Large intestine (tissue), 3 donors: ENCODE results near the gene DPY30. TPM values are rescaled to one million over a fixed set of nuclear protein-coding genes. Genes with fewer than 3 reads are reported as not detected.

Experiments
- DNase-seq, 2 donors: peaks; one replicate each; pipeline versions ENCODE4 v3.0.0 to v3.0.0-alpha.2; 2013
- H3K27ac ChIP-seq: one replicate; pipeline ENCODE4 v1.5.1; 2013; ENCODE audit warnings: low read length
- H3K27me3 ChIP-seq: 2 replicates; pipeline ENCODE4 v1.6.1; 2013; ENCODE audit warnings: low read length; ENCODE audit not compliant: control insufficient read depth, insufficient read depth
- H3K36me3 ChIP-seq: 2 replicates; pipeline ENCODE4 v1.6.1; 2013; ENCODE audit warnings: low read length; ENCODE audit not compliant: control insufficient read depth, insufficient read depth
- H3K4me1 ChIP-seq: one replicate; pipeline ENCODE4 v1.6.1; 2013; ENCODE audit warnings: low read length; ENCODE audit not compliant: control insufficient read depth, insufficient read depth
- H3K4me3 ChIP-seq: one replicate; pipeline ENCODE4 v1.5.1; 2013; ENCODE audit warnings: low read length
- H3K9me3 ChIP-seq: one replicate; pipeline ENCODE4 v1.6.1; 2013; ENCODE audit warnings: mild to moderate bottlenecking, low read depth, low read length, moderate library complexity; ENCODE audit not compliant: control insufficient read depth
- WGBS: methylation state at CpG from one replicate; pipeline ENCODE4 v1.1.5; 2013; ENCODE audit warnings: low lambda C conversion rate; ENCODE audit not compliant: insufficient coverage; 5-methylcytosine and 5-hydroxymethylcytosine counted together
- polyA plus RNA-seq: library from polyadenylated mRNA; unstranded; fragments of 120-200 nt; gene quantifications from one replicate; pipeline ENCODE4 v1.2.1, GENCODE V29; 2013

Gene DPY30
- polyA plus RNA-seq, 1 donor, result 93.1 TPM

DNA sequence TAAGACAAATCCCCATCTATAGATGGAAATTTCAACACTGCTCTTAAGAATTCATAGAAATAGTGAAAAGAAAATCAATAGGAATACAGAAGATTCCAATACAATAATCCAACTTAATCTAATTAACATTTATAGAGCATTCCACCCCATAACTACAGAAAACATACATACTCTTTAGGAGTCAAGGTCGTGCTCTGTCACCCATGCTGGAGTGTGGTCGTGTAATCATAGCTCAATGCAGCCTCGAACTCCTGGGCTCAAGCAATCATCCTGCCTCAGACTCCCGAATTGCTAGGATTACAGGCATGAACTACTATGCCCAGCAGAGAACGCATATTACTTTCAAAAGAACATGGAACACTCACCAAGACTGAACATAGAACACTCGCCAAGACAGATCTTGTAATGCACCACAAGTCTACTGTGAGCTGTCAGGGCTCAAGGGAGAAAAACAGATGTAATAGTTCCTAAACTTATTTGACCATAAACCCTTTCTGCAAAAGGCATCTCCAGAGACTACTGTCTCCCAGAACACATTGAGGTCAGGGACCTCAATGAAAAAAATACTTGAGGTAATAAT, 42.9 kb downstream of the DPY30 start:
- peaks cover 3% of the 10 kb centered on the region for H3K4me1 ChIP-seq
- WGBS, result no CpG with 5 or more reads among the region's 6 CpGs
- no peak overlapping the region for H3K27ac ChIP-seq
- no peak for DNase-seq
- peaks cover 2% of the 10 kb centered on the region for H3K9me3 ChIP-seq
- no peaks in the 10 kb centered on the region for H3K36me3 ChIP-seq
- H3K4me3 ChIP-seq, result no peak overlapping the region
- H3K27me3 ChIP-seq, result no peaks in the 10 kb centered on the region

DNA sequence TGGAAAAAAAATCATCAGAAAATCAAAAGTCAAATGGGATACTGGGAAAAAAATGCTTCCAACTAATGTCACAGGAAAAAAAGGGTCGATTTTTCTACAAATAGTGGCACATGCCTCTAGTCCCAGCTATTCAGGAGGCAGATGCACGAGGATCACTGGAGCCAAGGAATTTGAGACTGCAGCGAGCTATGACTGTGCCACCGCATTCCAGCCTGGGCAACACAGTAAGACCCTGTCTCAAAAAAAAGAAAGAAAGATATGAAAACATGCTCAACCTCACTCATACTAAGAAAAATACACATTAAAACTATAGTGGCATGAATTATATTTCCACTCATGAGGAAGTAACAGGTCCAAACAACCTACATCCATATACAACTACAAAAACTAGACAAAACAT, 46.7 kb downstream of the DPY30 start:
- no CpG with 5 or more reads among the region's 4 CpGs for WGBS
- peaks cover 3% of the 10 kb centered on the region for H3K4me1 ChIP-seq
- H3K4me3 ChIP-seq, result no peak overlapping the region
- peaks cover 2% of the 10 kb centered on the region for H3K9me3 ChIP-seq
- H3K36me3 ChIP-seq, result no peaks in the 10 kb centered on the region
- no peaks in the 10 kb centered on the region for H3K27me3 ChIP-seq
- H3K27ac ChIP-seq, result no peak overlapping the region
- no peak for DNase-seq

DNA sequence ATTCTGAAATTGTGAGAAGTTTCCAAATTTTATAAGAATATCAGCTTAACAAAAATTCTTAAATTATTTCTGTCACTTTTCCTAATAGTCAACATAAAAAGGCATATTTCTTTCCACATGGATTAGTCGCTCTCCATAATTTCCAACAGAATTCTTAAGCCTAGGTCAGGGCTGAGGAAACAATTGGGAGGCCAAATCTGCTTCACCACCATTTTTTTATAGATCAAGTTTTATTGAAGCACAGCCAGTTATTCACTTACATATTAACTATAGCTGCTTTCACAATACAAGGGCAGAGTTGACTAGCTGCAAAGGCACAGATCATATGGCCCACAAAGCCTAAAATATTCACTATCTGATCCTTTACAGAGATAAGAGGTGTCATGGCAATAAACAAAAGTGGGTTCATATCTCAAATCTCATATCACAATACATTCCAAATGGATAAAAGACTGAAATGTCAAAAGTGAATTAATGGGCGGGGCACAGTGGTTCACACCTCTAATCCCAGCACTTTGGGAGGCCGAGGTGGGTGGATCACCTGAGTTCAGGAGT, 47.5 kb downstream of the DPY30 start:
- Histone ChIP-seq H3K4me3 (no peak overlapping the region), H3K27me3 (no peaks in the 10 kb centered on the region), H3K4me1 (peaks cover 3% of the 10 kb centered on the region), H3K27ac (no peak overlapping the region), H3K36me3 (no peaks in the 10 kb centered on the region), H3K9me3 (peaks cover 2% of the 10 kb centered on the region)
- WGBS, result 90% methylated on average over 1 of the region's 3 CpGs
- peak in 1 of 2 donors; percentile 45 for DNase-seq

GRCh38 chr2:31989946-31990345, 49.7 kb downstream of the DPY30 start:
- 83% methylated on average over 1 of the region's 4 CpGs for WGBS
- DNase-seq, result no peak
- Histone ChIP-seq H3K27ac (no peak overlapping the region), H3K27me3 (no peaks in the 10 kb centered on the region), H3K9me3 (no peaks in the 10 kb centered on the region), H3K4me3 (no peak overlapping the region), H3K4me1 (peaks cover 3% of the 10 kb centered on the region), H3K36me3 (no peaks in the 10 kb centered on the region)

GRCh38 chr2:31987454-31988220, 52.0 kb downstream of the DPY30 start:
- H3K36me3 ChIP-seq, result no peaks in the 10 kb centered on the region
- no peak for DNase-seq
- H3K4me3 ChIP-seq, result no peak overlapping the region
- peaks cover 3% of the 10 kb centered on the region for H3K4me1 ChIP-seq
- 100% methylated on average over 2 of the region's 2 CpGs for WGBS
- H3K27ac ChIP-seq, result no peak overlapping the region
- H3K9me3 ChIP-seq, result peaks cover 2% of the 10 kb centered on the region
- no peaks in the 10 kb centered on the region for H3K27me3 ChIP-seq

GRCh38 chr2:31986906-31987305, 52.7 kb downstream of the DPY30 start:
- H3K4me3 ChIP-seq, result no peak overlapping the region
- H3K27ac ChIP-seq, result no peak overlapping the region
- H3K9me3 ChIP-seq, result peaks cover 2% of the 10 kb centered on the region
- DNase-seq, result no peak
- no peaks in the 10 kb centered on the region for H3K27me3 ChIP-seq
- no peaks in the 10 kb centered on the region for H3K36me3 ChIP-seq
- WGBS, result 93% methylated on average over 3 of the region's 3 CpGs
- peaks cover 1% of the 10 kb centered on the region for H3K4me1 ChIP-seq

- Histone ChIP-seq H3K4me1 (no peaks in the 10 kb centered on the region), H3K9me3 (peaks cover 2% of the 10 kb centered on the region), H3K36me3 (no peaks in the 10 kb centered on the region), H3K4me3 (no peak overlapping the region), H3K27ac (no peak overlapping the region), H3K27me3 (no peaks in the 10 kb centered on the region)
- WGBS, result no CpG with 5 or more reads among the region's 5 CpGs
- no peak for DNase-seq
These were observed 55.7 kb downstream of the DPY30 start for GRCh38 chr2:31983762-31984467.

GRCh38 chr2:31980674-31981356, 58.8 kb downstream of the DPY30 start:
- peak; percentile 13 to 31 for DNase-seq
- Histone ChIP-seq H3K27ac (no peak overlapping the region), H3K4me1 (no peaks in the 10 kb centered on the region), H3K9me3 (peaks cover 2% of the 10 kb centered on the region), H3K27me3 (no peaks in the 10 kb centered on the region), H3K4me3 (no peak overlapping the region), H3K36me3 (no peaks in the 10 kb centered on the region)
- WGBS, result no CpG with 5 or more reads among the region's 6 CpGs

DNA sequence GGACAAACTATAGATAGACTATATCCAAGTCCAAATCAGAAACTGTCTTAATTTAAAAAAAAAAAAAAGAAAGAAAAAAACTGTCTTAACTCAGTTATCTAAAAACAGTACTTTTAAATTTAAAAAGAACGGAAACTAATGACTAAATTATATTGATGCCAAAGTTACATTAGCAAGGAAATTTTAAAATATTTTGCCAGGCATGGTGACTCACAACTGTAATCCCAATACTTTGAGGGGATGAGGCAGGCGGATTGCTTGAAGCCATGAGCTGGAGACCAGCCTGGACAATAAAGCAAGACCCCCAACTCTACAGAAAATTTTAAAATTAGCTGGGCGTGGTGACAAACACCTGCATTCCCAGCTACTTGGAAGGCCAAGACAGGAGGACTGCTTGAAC, 59.6 kb downstream of the DPY30 start:
- H3K4me3 ChIP-seq, result no peak overlapping the region
- H3K9me3 ChIP-seq, result peaks cover 2% of the 10 kb centered on the region
- H3K36me3 ChIP-seq, result no peaks in the 10 kb centered on the region
- no peaks in the 10 kb centered on the region for H3K27me3 ChIP-seq
- DNase-seq, result no peak
- H3K4me1 ChIP-seq, result no peaks in the 10 kb centered on the region
- no peak overlapping the region for H3K27ac ChIP-seq
- 100% methylated on average over 1 of the region's 3 CpGs for WGBS

DNA sequence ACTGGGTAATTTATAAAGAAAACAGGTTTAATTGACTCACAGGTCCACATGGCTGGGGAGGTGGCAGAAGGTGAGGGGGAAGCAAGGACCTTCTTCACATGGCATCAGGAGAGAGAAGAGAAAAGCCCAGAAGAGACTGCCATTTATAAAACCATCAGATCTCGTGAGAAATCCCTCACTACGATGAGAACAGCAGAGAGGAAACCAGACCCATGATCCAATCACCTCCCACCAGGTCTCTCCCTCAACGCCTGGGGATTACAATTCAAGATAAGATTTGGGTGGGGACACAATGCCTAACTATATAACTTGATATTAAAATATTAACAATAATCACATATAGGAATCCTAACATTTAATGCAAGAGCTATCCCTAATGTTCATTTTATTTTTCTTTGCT, 60.6 kb downstream of the DPY30 start:
- no peak for DNase-seq
- no peaks in the 10 kb centered on the region for H3K36me3 ChIP-seq
- no peaks in the 10 kb centered on the region for H3K27me3 ChIP-seq
- no peak overlapping the region for H3K4me3 ChIP-seq
- H3K9me3 ChIP-seq, result no peaks in the 10 kb centered on the region
- H3K4me1 ChIP-seq, result no peaks in the 10 kb centered on the region
- H3K27ac ChIP-seq, result no peak overlapping the region
- WGBS, result 83% methylated on average over 1 of the region's 3 CpGs
